HL-60 (cell line): ENCODE measurements around the gene NT5DC3.

Experiments
- DNase-seq, 2 experiments: peaks; one replicate each; pipeline ENCODE4 v3.0.0-alpha.2; 2010 to 2020; ENCODE audit warnings: low read depth in 1 of 2, low spot score in 1 of 2
- H3K27ac ChIP-seq: fragments of 250-450 bp; sonication (Bioruptor Pico); replicated peaks from 2 replicates; pipeline ENCODE4 v1.5.1; 2020; ENCODE audit warnings: mild to moderate bottlenecking, moderate library complexity
- H3K27me3 ChIP-seq: fragments of 250-450 bp; sonication (Bioruptor Pico); 2 replicates; pipeline ENCODE4 v1.5.1; 2021; ENCODE audit warnings: mild to moderate bottlenecking, moderate library complexity; ENCODE audit not compliant: insufficient read depth, poor library complexity, severe bottlenecking
- H3K4me3 ChIP-seq: replicated peaks from 2 replicates; pipeline ENCODE4 v1.5.1; 2011; ENCODE audit warnings: mild to moderate bottlenecking, control low read depth, low read length; ENCODE audit not compliant: insufficient read depth
- GABPA ChIP-seq: IDR thresholded peaks from 2 replicates; pipeline ENCODE4 v1.6.1; 2012; ENCODE audit warnings: low read depth
- POLR2AphosphoS5 ChIP-seq: IDR thresholded peaks from 2 replicates; pipeline ENCODE4 v1.6.1; 2012; ENCODE audit warnings: low read depth
- REST ChIP-seq: IDR thresholded peaks from 2 replicates; pipeline ENCODE4 v1.6.1; 2012; ENCODE audit warnings: low read depth; ENCODE audit not compliant: insufficient replicate concordance
- SPI1 ChIP-seq: IDR thresholded peaks from 2 replicates; pipeline ENCODE4 v1.6.1; 2012; ENCODE audit warnings: low read depth, mild to moderate bottlenecking, borderline replicate concordance
- TF ChIP-seq, protein P1 (sequence below): IDR thresholded peaks from one replicate; pipeline ENCODE4 v1.5.1; 2011; ENCODE audit warnings: low read length, control low read depth, inconsistent platforms; ENCODE audit not compliant: insufficient read depth

Gene NT5DC3

DNA sequence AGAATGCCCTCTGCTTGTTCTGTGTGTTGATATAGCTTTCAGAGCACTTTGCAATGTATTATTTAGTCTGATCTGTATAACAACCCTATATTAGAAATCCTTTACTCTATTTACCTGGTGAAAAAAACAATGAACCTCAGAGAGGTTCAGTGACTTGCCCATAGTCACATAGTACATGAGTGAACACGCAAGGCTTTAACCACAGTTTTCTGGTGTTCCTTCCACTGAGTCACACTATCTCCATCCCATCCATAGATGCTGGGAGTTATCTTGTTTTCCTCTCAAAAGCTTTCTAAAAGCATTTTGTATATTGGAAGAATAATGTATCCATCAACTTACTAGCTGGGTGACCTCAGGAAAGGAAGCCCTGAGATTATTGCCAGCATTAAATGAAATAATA lies 104.5 kb downstream of the NT5DC3 start:
- Histone ChIP-seq H3K27ac (no peak overlapping the region), H3K27me3 (peaks cover 4% of the 10 kb centered on the region), H3K4me3 (no peak overlapping the region)
- no peak for DNase-seq
- TF ChIP-seq SPI1 = no peak
- TF ChIP-seq REST = no peak
- TF ChIP-seq GABPA = no peak
- TF ChIP-seq, protein P1, sequence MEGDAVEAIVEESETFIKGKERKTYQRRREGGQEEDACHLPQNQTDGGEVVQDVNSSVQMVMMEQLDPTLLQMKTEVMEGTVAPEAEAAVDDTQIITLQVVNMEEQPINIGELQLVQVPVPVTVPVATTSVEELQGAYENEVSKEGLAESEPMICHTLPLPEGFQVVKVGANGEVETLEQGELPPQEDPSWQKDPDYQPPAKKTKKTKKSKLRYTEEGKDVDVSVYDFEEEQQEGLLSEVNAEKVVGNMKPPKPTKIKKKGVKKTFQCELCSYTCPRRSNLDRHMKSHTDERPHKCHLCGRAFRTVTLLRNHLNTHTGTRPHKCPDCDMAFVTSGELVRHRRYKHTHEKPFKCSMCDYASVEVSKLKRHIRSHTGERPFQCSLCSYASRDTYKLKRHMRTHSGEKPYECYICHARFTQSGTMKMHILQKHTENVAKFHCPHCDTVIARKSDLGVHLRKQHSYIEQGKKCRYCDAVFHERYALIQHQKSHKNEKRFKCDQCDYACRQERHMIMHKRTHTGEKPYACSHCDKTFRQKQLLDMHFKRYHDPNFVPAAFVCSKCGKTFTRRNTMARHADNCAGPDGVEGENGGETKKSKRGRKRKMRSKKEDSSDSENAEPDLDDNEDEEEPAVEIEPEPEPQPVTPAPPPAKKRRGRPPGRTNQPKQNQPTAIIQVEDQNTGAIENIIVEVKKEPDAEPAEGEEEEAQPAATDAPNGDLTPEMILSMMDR = no peak
- TF ChIP-seq POLR2AphosphoS5 = no peak

GRCh38 chr12:103735291-103735690 lies 105.7 kb downstream of the NT5DC3 start:
- TF ChIP-seq SPI1 (no peak), POLR2AphosphoS5 (no peak), REST (no peak), GABPA (no peak)
- TF ChIP-seq, protein P1 = no peak
- H3K27ac ChIP-seq = no peak overlapping the region
- no peak for DNase-seq
- peaks cover 4% of the 10 kb centered on the region for H3K27me3 ChIP-seq
- no peak overlapping the region for H3K4me3 ChIP-seq

DNA sequence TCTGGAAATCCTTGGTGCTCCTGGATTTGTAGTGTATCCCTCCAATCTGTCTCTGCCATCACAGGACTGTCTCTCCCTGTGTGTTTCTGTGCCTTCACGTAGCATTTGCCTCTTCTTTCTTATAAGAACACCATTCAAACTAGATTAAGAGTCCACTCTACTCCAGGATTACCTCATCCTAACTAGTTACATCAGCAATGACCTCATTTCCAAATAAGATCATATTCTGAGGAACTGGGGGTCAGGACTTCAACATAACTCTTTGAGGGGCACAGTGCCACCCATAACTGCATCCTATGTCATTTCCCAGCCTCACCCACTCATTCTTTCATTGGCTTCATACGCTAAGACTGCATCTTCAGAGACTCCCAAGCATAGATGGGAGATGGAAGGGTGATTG lies 106.2 kb downstream of the NT5DC3 start:
- TF ChIP-seq REST (no peak), GABPA (no peak)
- Histone ChIP-seq H3K27ac (no peak overlapping the region), H3K27me3 (peaks cover 2% of the 10 kb centered on the region), H3K4me3 (no peak overlapping the region)
- no peak for DNase-seq

- no peak overlapping the region for H3K4me3 ChIP-seq
- H3K27ac ChIP-seq = no peak overlapping the region
- DNase-seq = no peak
- H3K27me3 ChIP-seq = no peaks in the 10 kb centered on the region
- no peak for TF ChIP-seq GABPA
Observed at GRCh38 chr12:103731539-103731938, 109.5 kb downstream of the NT5DC3 start.
